ENCODE data around the gene AJUBA.
A peak's percentile ranks its signal among the peaks of the same experiment; 100 is the strongest.

Gene AJUBA

DNA sequence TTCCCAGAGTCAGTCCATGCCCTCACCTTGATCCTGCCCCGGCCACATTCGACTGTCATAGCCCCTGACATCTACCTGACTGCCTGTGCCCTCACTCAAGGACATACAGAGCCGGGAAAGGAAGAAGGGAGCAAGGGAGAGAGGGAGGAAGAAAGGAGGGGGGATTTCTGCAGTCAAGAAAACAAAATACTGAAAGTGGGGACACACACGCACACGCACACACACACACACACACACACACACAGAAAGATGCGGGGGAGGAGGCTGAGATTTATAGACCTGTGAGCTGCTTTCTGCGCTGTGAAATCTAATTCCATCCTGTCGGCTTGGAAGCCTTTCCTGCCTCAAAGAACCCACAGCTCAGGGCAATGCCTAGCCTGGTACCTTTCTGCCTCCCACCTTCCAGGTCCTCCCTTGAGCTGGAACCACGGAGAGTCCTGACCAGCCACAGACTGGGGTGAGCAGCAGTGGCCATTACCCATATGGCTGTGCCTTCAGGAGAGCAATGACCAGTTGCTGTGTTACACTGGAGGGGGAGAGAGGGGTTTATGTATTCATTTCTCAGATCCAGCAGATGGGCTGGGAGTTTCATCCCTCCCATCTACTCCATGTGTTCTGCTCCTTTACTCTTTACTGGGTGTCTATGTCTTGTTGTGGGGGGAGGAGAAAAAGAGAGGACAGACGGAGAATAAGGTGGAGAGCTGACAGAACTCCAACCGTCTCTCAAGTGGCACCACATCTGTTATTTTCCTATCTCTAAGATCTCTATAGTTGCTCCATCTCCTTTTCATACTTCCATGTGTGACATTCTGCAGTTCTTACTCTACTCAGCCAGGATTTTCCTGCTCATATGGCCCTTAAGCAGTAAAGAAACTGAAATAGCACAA is 14.7 kb upstream of the AJUBA start:
- ChIA-PET POLR2A (interaction anchor here (0.8 to 5.3 kb wide), 6 partner anchors 10 to 61 kb away, joined by 3 to 65 read pairs (median 14); partner anchors contain the start of genes CDH24 and HAUS4), CTCF (interaction anchor here (0.6 to 7.5 kb wide), 7 partner anchors 10 to 551 kb away, joined by 3 to 133 read pairs (median 7); partner anchors contain the start of gene CDH24)
- no peak for DNase-seq (ENCODE audit: extremely low spot score)
- 0 out of 2 replicates have a peak, but pooled peaks have one; percentile 10 for TF ChIP-seq CTBP1 (IDR thresholded peaks at IDR 0.05; ENCODE audit: borderline replicate concordance)
- TF ChIP-seq ZNF384 (IDR thresholded peaks at IDR 0.05): no peak
- TF ChIP-seq, protein P1, sequence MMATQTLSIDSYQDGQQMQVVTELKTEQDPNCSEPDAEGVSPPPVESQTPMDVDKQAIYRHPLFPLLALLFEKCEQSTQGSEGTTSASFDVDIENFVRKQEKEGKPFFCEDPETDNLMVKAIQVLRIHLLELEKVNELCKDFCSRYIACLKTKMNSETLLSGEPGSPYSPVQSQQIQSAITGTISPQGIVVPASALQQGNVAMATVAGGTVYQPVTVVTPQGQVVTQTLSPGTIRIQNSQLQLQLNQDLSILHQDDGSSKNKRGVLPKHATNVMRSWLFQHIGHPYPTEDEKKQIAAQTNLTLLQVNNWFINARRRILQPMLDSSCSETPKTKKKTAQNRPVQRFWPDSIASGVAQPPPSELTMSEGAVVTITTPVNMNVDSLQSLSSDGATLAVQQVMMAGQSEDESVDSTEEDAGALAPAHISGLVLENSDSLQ (IDR thresholded peaks at IDR 0.05): peak; percentile 62; the same call in 1 of the 2 replicates

DNA sequence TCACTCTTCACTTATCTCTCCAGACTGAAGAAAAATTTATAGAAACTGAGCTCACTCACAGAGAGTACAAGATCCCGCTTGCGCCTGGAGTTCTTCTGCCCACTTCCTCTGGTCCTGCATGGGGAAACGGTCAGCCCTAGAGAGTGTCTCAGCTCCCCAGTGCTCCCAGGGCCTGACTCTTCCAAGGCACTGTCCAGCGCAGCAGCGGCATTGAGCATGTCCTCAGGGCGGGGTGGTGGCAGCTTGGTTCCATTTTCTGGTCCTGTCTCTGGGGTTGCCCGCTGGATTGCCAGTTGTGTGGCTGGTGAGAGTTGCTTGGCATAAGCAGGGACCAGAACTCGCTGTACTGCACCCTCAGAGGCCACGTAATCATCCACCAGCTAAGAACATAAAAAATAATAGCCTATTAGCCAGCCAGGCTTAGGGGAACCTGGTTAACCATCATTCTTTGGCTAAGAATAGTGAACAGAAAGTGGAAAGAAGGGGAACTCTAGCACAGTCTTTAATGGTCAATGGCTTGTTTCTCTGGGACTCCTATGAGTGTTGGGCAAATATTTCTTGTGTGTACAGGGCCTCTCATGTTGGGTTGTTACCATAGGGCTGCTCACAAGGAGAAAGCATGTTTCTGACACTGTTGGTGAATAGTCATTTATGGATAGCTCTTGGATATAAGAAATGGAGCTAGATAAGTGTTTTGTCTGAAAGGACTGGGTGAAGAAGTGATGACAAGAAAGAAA is 13.7 kb upstream of the AJUBA start:
- ChIA-PET POLR2A (interaction anchor here (0.8 to 5.3 kb wide), 11 partner anchors 10 to 99 kb away, joined by 3 to 65 read pairs (median 10); partner anchors contain the start of genes ACIN1, AJUBA, C14orf119 and CDH24), CTCF (interaction anchor here (0.7 to 7.5 kb wide), 13 partner anchors 8 to 73 kb away, joined by 3 to 133 read pairs (median 10); partner anchors contain the start of genes CDH24 and HAUS4)
- TF ChIP-seq ARNT (IDR thresholded peaks at IDR 0.05) (no peak), NFRKB (IDR thresholded peaks at IDR 0.05) (no peak), ELF4 (IDR thresholded peaks at IDR 0.05) (no peak), SP1 (IDR thresholded peaks at IDR 0.05) (no peak), L3MBTL2 (conservative IDR thresholded peaks at IDR 0.05) (no peak), ZNF384 (IDR thresholded peaks at IDR 0.05) (no peak), CTBP1 (IDR thresholded peaks at IDR 0.05; ENCODE audit: borderline replicate concordance) (no peak), FOXA1 (IDR thresholded peaks at IDR 0.05) (no peak), FOXM1 (IDR thresholded peaks at IDR 0.05; ENCODE audit: borderline replicate concordance) (no peak), SUZ12 (IDR thresholded peaks at IDR 0.05) (no peak), FOXK2 (IDR thresholded peaks at IDR 0.05) (no peak), HDGF (IDR thresholded peaks at IDR 0.05; ENCODE audit: borderline replicate concordance) (no peak), TARDBP (IDR thresholded peaks at IDR 0.05) (no peak), BHLHE40 (IDR thresholded peaks at IDR 0.05; ENCODE audit: borderline replicate concordance) (no peak), LEF1 (IDR thresholded peaks at IDR 0.05; ENCODE audit: borderline replicate concordance) (no peak)
- TF ChIP-seq, protein P1 (IDR thresholded peaks at IDR 0.05): no peak
- no peak for DNase-seq (ENCODE audit: extremely low spot score)

DNA sequence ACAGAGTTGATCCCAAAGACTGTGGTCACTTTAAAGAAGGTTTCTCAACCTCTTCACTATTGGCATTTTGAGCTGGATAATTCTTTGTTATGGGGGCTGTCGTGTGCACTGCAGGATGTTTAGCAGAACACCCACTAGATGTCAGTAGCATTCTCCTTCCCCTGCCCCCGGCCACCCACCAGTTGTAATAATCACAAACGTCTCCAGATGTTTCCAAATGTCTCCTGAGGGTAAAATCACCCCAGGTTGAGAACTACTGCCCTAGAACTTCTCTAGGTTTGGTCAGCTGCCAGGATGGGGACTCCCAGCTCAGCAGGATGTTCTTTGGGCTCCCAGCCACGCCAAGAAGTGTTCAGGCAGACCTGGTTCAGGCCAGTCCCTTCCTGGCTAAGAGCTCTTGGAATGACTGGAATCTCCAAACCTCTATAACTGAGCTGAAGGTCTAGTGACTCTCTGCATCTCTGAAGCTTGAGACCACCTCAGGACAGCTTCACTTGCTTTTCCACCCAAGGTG is 12.5 kb upstream of the AJUBA start:
- ChIA-PET POLR2A (interaction anchor here (0.6 to 5.3 kb wide), 14 partner anchors 9 to 100 kb away, joined by 3 to 65 read pairs (median 8); partner anchors contain the start of genes ACIN1, AJUBA, C14orf119 and CDH24), CTCF (interaction anchor here (0.5 to 7.5 kb wide), 31 partner anchors 9 to 1257 kb away, joined by 3 to 133 read pairs (median 5); partner anchors contain the start of genes AJUBA, CDH24, HAUS4 and PRMT5)
- peak; percentile 50 for DNase-seq (ENCODE audit: extremely low spot score)
- TF ChIP-seq SP1 (IDR thresholded peaks at IDR 0.05): no peak
- no peak for TF ChIP-seq L3MBTL2 (conservative IDR thresholded peaks at IDR 0.05)
- no peak for TF ChIP-seq CTBP1 (IDR thresholded peaks at IDR 0.05; ENCODE audit: borderline replicate concordance)
- TF ChIP-seq, protein P1 (IDR thresholded peaks at IDR 0.05): no peak
- TF ChIP-seq ARNT (IDR thresholded peaks at IDR 0.05): no peak
- TF ChIP-seq LEF1 (IDR thresholded peaks at IDR 0.05; ENCODE audit: borderline replicate concordance): no peak
- TF ChIP-seq FOXA1 (IDR thresholded peaks at IDR 0.05): no peak
- no peak for TF ChIP-seq BHLHE40 (IDR thresholded peaks at IDR 0.05; ENCODE audit: borderline replicate concordance)
- TF ChIP-seq ZNF384 (IDR thresholded peaks at IDR 0.05): no peak
- no peak for TF ChIP-seq FOXK2 (IDR thresholded peaks at IDR 0.05)
- no peak for TF ChIP-seq HDGF (IDR thresholded peaks at IDR 0.05; ENCODE audit: borderline replicate concordance)
- TF ChIP-seq TARDBP (IDR thresholded peaks at IDR 0.05): no peak
- TF ChIP-seq SUZ12 (IDR thresholded peaks at IDR 0.05): no peak
- TF ChIP-seq NFRKB (IDR thresholded peaks at IDR 0.05): no peak
- TF ChIP-seq FOXM1 (IDR thresholded peaks at IDR 0.05; ENCODE audit: borderline replicate concordance): no peak
- TF ChIP-seq ELF4 (IDR thresholded peaks at IDR 0.05): no peak

DNA sequence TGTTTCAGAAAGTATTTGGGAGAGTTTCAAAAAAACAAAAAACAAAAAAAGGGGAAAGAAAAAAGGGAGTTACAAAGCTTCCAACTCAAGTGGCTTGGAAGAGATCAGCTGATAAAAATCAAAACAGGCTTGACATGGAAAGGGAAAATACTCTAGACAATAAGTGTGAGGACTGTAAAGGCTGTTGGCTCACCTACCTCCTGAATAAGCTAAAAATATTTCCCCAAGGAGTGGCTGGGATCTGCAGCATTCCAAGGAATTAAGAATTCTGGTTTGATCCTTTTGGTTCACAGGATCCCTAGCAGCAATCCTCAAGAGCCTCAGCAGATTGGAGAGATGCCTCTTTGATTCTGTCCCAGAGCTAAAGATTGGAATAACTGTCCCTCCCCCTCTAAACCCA is 11.2 kb upstream of the AJUBA start:
- ChIA-PET POLR2A (interaction anchor here (0.9 to 1.6 kb wide), 2 partner anchors 13 to 78 kb away, joined by 3 to 6 read pairs; no protein-coding TSS in a partner anchor), CTCF (interaction anchor here (1.0 to 7.5 kb wide), 4 partner anchors 13 to 75 kb away, joined by 4 to 133 read pairs (median 20); partner anchors contain the start of gene CDH24)
- TF ChIP-seq ELF4 (IDR thresholded peaks at IDR 0.05) (no peak), FOXK2 (IDR thresholded peaks at IDR 0.05) (no peak), NFRKB (IDR thresholded peaks at IDR 0.05) (no peak), ZNF384 (IDR thresholded peaks at IDR 0.05) (no peak), BHLHE40 (IDR thresholded peaks at IDR 0.05; ENCODE audit: borderline replicate concordance) (no peak), TARDBP (IDR thresholded peaks at IDR 0.05) (no peak), ARNT (IDR thresholded peaks at IDR 0.05) (no peak), L3MBTL2 (conservative IDR thresholded peaks at IDR 0.05) (no peak), FOXM1 (IDR thresholded peaks at IDR 0.05; ENCODE audit: borderline replicate concordance) (no peak), SP1 (IDR thresholded peaks at IDR 0.05) (no peak), CTBP1 (IDR thresholded peaks at IDR 0.05; ENCODE audit: borderline replicate concordance) (no peak), SUZ12 (IDR thresholded peaks at IDR 0.05) (no peak)
- TF ChIP-seq, protein P1 (IDR thresholded peaks at IDR 0.05): no peak
- DNase-seq (ENCODE audit: extremely low spot score): no peak

Data from HEK293T (cell line).